ENCODE data around the gene PNPO. TPM values are rescaled to one million over a fixed set of nuclear protein-coding genes. Genes with fewer than 3 reads are reported as not detected.

PNPO gene
- total RNA-seq, 2 donors from 2014 or later, result 23.4 to 25.4 TPM

GRCh38 chr17:47945529-47946508, 4.4 kb downstream of the PNPO start:
- intact Hi-C loops (cut with DNase I), result loop anchor here (5.0 to 10.0 kb wide), 4 partner anchors 49 to 104 kb away; partner anchors contain the start of genes SCRN2 (in 2 of the 2) and SP2 (in 2 of the 2)
- ATAC-seq (no peak), DNase-seq (no peak)

GRCh38 chr17:47946516-47946915, 5.1 kb downstream of the PNPO start:
- intact Hi-C loops (cut with DNase I), result loop anchor here (5.0 to 10.0 kb wide), 4 partner anchors 49 to 104 kb away; partner anchors contain the start of genes SCRN2 (in 2 of the 2) and SP2 (in 2 of the 2)
- no peak for DNase-seq

DNA sequence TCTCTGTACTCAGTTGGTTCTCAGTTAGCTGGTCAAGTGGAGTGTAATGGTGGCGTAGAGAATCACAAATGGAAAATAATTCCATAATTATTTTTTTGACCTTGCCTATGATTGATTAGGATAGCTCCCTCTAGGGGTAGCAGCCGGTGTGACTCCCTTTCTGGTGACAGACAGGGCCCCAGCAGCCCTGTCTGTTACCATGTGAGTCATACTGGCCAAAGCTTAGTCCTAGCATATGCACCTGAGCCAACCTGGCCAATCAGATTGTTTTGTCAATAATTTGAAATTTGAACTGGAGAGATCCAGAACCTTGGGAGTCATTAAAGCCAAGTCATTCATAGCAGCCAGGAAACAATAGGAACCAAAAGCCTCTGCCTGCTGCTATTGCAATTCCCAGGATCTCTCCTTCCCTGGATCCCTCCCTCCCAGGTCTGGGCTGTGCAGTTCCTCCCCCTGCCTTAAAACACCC, 5.6 kb downstream of the PNPO start:
- DNase-seq (peak; percentile 73), ATAC-seq (peak; percentile 44 to 55)
- intact Hi-C loops (cut with DNase I), result loop anchor here (5.0 to 10.0 kb wide), 4 partner anchors 50 to 105 kb away; partner anchors contain the start of genes SCRN2 (in 2 of the 2) and SP2 (in 2 of the 2)

More at GRCh38 chr17:47946516-47946915, 5.1 kb downstream of the PNPO start:
- no peak for ATAC-seq

DNA sequence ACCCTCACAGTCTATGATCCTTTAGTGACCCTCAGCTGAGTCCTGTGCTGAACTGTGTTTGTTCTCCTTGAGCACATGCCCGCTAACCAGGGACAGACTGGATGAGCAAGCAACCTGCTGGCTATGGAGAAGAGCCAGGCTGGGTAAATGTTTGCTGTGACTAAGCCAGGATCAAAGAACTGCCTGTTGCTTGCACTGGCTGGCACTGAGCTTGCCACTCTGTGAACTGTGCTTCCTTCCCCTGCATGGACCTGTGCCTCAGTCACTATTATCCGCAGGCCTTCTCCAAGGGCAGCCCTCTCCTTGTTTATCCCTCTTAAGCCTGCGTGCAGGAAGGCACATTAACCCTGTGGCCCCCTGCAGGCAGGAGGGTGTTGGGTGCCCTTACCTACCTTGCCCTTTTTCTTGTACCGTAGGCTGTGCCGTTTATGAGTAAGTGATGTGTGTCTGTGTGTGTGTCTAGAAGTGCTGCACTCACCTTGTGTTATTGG, 7.4 kb downstream of the PNPO start:
- no peak for DNase-seq
- peak; percentile 4 to 7 for ATAC-seq
- intact Hi-C loops (cut with DNase I), result loop anchor here (2.0 to 10.0 kb wide), 5 partner anchors 51 to 106 kb away; partner anchors contain the start of genes SCRN2 (in 2 of the 2) and SP2 (in 2 of the 2)

- peak; percentile 83 to 92 for ATAC-seq
- intact Hi-C loops (cut with DNase I), result loop anchor here (2.0 to 10.0 kb wide), 5 partner anchors 52 to 107 kb away; partner anchors contain the start of genes SCRN2 (in 2 of the 2) and SP2 (in 2 of the 2)
- peak; percentile 93 for DNase-seq
Observed at GRCh38 chr17:47949197-47949759, 7.9 kb downstream of the PNPO start.

GRCh38 chr17:47949946-47950345, 8.6 kb downstream of the PNPO start:
- intact Hi-C loops (cut with DNase I), result loop anchor here (2.0 to 10.0 kb wide), 5 partner anchors 53 to 108 kb away; partner anchors contain the start of genes SCRN2 (in 2 of the 2) and SP2 (in 2 of the 2)
- ATAC-seq, result no peak
- no peak for DNase-seq

- intact Hi-C loops (cut with DNase I), result no loop called here
- no peak for DNase-seq
- no peak for ATAC-seq
Observed at GRCh38 chr17:47950448-47950847, 9.1 kb downstream of the PNPO start.

DNA sequence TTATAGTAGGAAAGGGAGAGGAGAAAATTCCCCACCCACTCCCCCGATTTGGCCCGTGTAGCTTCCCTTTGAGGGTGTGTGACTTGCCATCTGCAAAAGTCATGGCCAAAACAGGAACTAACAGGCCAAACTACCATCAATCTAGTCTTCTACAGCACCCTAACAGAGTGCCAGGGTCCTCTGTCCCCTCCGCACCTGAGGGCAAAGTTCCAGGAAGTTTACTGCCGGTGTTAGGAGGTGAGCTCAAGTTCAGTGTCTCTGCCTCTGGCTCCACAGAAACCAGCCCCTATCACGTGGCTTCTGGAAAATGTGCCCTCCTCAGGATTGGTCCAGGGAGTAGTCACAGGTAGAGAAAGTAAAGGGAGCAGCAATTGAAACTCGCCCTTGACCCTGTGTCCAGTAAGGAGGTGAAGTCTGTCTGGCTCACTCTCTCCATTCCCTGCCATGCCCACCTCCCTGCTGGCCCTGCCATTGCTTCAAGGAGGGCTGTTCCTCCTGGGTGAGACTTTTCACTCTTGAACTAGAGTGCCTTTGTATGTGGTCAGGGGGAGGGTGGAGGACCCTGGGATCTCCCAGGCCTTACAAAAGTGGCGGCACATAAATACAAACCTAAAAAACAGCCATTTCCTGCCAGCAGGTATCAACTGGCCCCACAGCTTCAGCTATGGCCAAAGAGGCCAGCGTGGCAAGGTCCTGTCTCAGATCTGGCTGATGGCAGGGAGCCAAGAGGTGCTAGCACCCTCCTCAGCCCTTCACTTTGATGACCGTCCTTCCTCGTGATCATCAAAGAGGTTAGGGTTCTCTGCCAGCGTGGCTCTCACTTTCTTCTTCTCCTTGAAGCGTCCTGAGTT, 11.0 kb downstream of the PNPO start:
- ATAC-seq (no peak), DNase-seq (no peak)
- intact Hi-C loops (cut with DNase I), result no loop called here

DNA sequence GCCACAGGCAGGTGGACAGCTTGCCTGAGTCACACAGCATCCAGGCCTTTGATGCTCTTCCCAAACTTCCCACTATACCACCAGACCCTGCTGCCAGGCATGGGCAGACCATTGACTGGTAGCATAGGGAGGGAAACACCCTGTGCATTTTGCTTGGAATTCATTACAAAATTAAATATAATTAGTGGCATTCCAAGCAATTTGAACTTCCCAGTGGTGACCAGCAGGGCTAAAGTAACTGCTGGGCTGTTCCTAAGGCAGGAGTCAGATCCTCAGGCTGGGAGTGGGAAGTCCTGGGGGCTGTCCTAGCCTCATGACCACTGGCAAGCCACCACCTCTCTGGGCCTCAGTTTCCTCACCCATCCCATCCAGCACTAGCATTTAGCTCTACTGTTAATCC, 12.5 kb downstream of the PNPO start:
- no peak for ATAC-seq
- intact Hi-C loops (cut with DNase I), result no loop called here

GRCh38 chr17:47955497-47956461, 14.4 kb downstream of the PNPO start:
- ATAC-seq, result peak in 1 of 2 donors; percentile 58
- intact Hi-C loops (cut with DNase I), result no loop called here
- DNase-seq, result no peak

More for the DNA sequence above, 12.5 kb downstream of the PNPO start:
- DNase-seq, result no peak

DNA sequence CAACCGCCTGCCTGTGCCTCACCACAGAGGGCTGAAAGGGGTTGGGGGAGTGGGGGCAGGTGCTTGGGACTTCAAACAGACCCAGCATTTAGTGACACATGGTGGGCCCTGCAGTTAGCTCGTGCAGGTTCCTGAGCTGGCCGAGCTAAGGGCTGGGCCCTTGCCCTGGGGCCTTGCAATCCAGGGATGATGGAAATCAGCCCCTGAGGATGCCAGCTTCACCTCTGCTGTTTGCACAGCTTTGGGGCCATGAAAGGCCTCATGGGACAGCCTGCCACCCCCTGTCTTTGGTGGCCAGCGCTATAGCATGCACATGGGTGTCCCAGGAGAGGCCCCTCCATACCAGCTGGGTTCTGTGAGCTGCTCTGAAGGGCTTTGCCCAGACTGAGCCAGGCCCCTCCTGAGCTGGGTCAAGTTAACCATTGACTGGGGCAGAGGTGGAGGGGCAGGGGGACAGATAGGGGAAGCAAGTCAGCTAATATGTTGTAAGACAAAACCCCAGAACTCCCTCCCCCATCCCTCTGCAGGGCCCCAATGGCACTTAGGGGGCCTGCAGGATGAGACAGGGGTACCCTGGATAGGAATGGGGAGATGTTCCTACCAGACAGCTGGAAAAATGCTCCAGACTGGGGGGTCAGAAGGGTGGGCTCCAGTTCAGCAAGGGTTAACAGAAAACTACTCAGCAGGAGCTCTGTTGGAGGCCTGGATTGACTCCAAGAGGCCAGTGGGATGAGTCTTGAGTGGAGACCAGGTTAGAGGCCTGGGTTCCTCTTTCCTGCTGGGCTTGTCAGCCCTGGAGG, 15.6 kb downstream of the PNPO start:
- DNase-seq (no peak), ATAC-seq (peak in 1 of 2 donors; percentile 16)
- intact Hi-C loops (cut with DNase I), result no loop called here

- intact Hi-C loops (cut with DNase I), result no loop called here
- ATAC-seq (peak in 1 of 2 donors; percentile 5), DNase-seq (no peak)
Observed at GRCh38 chr17:47957591-47958490, 16.5 kb downstream of the PNPO start, which contains the start of gene PRR15L. Gene PRR15L (minus strand): TSS chr17:47957883. CDS start chr17:47953234, 4,649 bp downstream.

GRCh38 chr17:47959825-47960655, 18.7 kb downstream of the PNPO start:
- ATAC-seq, result no peak
- DNase-seq, result no peak
- intact Hi-C loops (cut with DNase I), result no loop called here

DNA sequence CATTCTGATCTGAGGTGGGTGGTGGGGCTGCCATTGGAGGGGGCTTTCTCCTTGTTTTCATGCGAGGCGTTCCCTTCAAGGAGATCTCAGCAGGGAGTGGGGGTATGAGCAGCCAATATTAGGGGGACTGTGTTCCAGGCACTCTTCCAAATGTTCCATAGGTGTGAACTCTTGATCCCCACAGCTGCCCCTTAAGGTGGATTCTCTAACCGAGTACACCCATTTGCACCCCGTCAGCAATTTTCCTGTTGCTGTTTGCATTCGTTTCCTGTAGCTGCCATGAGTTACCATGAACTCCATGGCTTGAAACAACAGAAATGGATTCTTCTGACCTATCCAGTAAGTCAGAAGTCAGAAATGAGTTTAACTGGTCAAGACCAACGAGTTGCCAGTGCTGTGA, 20.0 kb downstream of the PNPO start:
- ATAC-seq (no peak), DNase-seq (no peak)
- intact Hi-C loops (cut with DNase I), result no loop called here
